GM12875 (cell line): Measurements from ENCODE around the gene LCAT.

ENCODE experiments used
- H3K4me3 ChIP-seq: one replicate; pipeline ENCODE4 v1.5.1; 2011; ENCODE audit warnings: low read depth, low read length, control low read depth
- TF ChIP-seq, protein P1 (sequence below): IDR thresholded peaks from 2 replicates; pipeline ENCODE4 v1.5.1; 2011; ENCODE audit warnings: low read depth, mild to moderate bottlenecking, control low read depth, inconsistent platforms, low read length, moderate library complexity, borderline replicate concordance; ENCODE audit not compliant: insufficient read depth

LCAT gene

GRCh38 chr16:67928561-67929364 lies 15.2 kb downstream of the LCAT start:
- H3K4me3 ChIP-seq = no peak overlapping the region
- TF ChIP-seq, protein P1, sequence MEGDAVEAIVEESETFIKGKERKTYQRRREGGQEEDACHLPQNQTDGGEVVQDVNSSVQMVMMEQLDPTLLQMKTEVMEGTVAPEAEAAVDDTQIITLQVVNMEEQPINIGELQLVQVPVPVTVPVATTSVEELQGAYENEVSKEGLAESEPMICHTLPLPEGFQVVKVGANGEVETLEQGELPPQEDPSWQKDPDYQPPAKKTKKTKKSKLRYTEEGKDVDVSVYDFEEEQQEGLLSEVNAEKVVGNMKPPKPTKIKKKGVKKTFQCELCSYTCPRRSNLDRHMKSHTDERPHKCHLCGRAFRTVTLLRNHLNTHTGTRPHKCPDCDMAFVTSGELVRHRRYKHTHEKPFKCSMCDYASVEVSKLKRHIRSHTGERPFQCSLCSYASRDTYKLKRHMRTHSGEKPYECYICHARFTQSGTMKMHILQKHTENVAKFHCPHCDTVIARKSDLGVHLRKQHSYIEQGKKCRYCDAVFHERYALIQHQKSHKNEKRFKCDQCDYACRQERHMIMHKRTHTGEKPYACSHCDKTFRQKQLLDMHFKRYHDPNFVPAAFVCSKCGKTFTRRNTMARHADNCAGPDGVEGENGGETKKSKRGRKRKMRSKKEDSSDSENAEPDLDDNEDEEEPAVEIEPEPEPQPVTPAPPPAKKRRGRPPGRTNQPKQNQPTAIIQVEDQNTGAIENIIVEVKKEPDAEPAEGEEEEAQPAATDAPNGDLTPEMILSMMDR = peak; percentile 99

DNA sequence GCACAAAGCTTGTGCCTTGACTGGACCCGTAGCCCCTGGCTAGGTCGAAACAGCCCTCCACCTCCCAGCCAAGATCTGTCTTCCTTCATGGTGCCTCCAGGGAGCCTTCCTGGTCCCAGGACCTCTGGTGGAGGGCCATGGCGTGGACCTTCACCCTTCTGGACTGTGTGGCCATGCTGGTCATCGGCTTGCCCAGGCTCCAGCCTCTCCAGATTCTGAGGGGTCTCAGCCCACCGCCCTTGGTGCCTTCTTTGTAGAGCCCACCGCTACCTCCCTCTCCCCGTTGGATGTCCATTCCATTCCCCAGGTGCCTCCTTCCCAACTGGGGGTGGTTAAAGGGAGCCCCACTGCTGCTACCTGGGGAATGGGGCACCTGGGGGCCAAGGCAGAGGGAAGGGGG lies 15.8 kb downstream of the LCAT start:
- TF ChIP-seq, protein P1 = no peak
- no peak overlapping the region for H3K4me3 ChIP-seq

DNA sequence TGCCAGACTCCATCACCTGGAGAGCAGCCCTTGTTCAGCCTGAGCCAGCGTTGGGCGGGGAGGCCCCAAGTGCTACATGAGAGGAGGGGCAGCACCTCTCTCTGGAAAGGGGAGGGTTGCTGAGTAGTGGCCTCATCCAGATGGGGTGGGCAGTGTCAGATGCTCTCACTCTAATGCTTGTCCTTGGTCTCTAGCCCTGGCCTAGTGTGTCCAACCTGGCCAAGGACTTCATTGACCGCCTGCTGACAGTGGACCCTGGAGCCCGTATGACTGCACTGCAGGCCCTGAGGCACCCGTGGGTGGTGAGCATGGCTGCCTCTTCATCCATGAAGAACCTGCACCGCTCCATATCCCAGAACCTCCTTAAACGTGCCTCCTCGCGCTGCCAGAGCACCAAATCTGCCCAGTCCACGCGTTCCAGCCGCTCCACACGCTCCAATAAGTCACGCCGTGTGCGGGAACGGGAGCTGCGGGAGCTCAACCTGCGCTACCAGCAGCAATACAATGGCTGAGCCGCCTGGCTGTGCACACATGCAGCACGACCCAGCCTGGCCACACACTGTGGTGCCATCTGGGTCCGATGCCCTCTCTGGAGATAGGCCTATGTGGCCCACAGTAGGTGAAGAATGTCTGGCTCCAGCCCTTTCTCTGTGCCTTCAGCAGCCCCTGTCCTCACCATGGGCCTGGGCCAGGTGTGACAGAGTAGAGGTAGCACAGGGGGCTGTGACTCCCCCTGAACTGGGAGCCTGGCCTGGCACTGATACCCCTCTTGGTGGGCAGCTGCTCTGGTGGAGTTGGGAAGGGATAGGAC lies 16.6 kb downstream of the LCAT start:
- H3K4me3 ChIP-seq = no peak overlapping the region
- TF ChIP-seq, protein P1 = no peak

DNA sequence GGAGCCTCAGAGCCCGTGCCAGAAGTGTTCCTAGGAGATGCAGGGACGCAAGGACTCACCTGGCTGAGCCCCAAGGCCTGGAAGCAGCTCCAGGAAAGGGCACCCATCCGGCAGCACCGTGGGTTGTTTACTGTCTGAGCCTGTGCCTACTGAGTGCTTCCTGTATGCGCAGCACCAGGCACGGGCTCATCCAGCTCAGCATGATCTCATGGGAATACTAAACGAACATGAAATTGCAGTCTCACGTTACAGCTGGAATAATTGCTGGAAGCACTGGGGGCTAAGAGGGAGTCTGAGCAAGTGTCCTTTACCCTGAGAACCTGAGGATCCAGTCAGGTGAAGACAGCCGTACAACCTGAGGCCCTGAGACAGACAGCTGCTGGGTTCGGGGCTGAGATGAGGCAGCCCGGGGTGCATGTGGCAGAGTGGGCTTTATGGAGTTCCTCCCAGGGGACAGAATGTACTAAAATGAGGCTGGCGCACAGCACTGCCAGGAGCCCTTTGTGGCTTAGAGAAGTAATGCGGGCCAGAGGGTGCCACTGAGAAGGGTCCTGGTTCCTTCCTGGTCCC lies 17.7 kb downstream of the LCAT start:
- no peak overlapping the region for H3K4me3 ChIP-seq
- TF ChIP-seq, protein P1 = no peak

DNA sequence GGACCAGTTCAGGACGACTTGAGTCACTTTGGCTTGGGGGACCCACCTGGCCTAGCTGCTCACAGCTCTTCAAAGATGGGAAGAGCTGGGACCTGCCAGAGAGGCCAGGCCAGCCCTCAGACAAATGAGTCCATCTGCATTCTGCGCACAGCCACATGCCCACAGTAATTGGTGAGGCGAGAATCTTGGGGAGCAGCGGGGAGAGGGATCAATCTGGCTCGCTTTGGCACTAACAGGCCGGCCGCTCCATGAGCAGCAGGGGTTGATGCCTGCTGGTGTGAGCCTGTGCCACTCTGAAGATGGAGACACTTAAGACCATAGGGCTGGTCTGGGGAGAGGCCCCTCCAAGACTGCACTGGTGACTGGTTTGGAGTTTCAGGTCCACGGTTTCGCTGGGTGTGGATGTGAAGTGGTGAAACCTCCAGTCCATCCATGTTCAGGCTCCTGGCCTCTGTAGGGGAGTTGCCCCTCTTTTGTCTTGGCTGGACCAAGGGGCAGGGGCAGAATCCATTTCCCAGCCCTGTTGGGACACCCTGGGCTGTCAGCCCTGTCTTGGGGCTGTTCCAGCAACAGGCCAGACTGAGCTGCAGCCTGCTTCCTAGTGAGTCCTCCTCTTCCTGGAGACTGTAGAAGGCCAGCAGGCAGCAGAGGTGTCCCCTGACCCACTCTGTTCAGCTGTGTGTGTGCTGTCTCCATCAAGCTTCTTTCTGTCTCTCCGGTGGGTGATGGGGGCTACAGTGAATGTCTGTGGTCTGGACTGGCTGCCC lies 19.6 kb downstream of the LCAT start:
- TF ChIP-seq, protein P1 = no peak
- no peak overlapping the region for H3K4me3 ChIP-seq

DNA sequence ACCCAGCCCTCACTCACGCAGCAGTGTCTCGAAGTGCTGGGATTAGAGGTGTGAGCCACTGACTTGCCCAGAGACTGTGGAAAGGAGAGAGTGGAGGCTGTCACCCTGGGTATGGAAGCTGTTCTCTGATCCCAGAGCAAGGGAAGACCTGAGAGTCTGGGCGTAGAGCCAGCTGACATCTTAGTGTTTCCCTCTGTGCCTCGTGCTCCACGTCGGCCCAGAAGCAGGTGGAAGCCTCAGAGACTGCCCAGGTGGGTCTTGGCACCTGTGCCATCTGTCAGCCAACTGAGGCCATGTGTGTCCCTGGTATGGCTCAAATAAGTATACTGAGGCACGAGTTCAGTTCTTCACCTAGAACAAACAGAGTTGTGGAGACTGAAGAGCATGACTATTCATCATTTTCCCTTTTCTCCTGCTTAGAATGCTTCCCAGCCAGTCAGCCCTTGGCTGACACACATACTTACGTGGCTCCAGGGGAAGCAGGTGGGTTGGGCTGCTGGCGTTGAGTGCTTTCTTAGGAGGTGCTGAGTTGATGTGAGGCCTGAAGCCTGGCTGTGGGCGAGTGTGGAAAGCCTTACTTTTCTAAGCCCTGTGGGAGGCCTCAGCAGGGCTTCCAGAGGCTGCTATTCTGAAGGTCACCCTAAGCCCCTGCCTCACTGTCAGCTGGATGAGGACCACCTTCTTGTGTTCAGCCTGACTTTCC lies 20.4 kb downstream of the LCAT start:
- TF ChIP-seq, protein P1 = no peak
- no peak overlapping the region for H3K4me3 ChIP-seq
